ENCODE results near the gene ITGA8. TPM values are rescaled to one million over a fixed set of nuclear protein-coding genes. Genes with fewer than 3 reads are reported as not detected.

ITGA8 gene
- polyA plus RNA-seq, 3 donors = not detected

DNA sequence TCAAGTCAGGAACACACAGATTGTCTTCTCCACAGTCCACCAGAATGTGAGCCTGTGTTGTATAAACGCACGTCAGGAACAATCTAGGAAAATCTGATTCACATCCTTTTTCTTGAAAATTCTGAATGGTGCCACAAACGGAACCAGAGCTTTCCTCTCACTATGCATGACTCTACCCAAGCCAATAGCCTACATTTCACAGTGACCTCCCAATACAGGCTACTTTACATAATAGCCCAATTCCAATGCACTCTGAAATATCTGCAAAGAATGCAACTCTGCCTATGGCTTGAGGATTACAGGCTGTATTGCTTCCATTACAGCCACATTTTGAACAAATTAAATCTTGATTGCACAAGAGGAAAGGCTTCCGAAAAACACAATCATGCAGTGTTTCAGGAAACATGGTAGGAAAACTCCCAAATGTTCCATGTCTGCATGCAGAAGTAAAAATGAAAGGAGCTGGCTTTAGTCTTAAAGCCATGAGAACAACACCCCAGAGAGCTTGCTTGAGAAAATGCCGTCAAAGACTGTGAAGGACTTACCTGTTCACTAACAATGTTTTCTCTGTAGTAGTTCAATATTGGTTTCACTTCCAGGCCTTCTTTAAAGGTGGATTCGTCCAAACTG, 113.9 kb downstream of the ITGA8 start:
- no peak overlapping the region for H3K9ac ChIP-seq (ENCODE audit: insufficient read depth, low read length, poor library complexity, severe bottlenecking)
- Mint-ChIP-seq H3K4me1 (no peaks in the 10 kb centered on the region), H3K27ac (no peak overlapping the region), H3K4me3 (no peak overlapping the region), H3K27me3 (ENCODE audit: low read depth in 3 of 3) (peaks cover 2 to 4% (median 3%) of the 10 kb centered on the region in 3 donors), H3K9me3 (peaks cover 0 to 4% (median 0%) of the 10 kb centered on the region in 7 donors), H3K36me3 (no peaks in the 10 kb centered on the region)
- H3K4me1 ChIP-seq (ENCODE audit: control insufficient read depth in 1 of 2, insufficient read depth in 2 of 2, low read length in 2 of 2) = no peaks in the 10 kb centered on the region
- no peaks in the 10 kb centered on the region for H4K20me1 ChIP-seq (ENCODE audit: insufficient read depth, low read length)
- no peak overlapping the region for H3K4me3 ChIP-seq (replicated peaks in 1 of 3; ENCODE audit: low read depth in 2 of 3, low read length in 3 of 3)
- no peak overlapping the region for H3K4me2 ChIP-seq (replicated peaks; ENCODE audit: extremely low read depth, low read length, poor library complexity, severe bottlenecking)
- H2AFZ ChIP-seq (ENCODE audit: insufficient read depth, low read depth, low read length, poor library complexity, severe bottlenecking) = no peak overlapping the region
- H3K27me3 ChIP-seq (ENCODE audit: control insufficient read depth in 2 of 2, insufficient read depth in 2 of 2, low read length in 2 of 2) = no peaks in the 10 kb centered on the region
- no peaks in the 10 kb centered on the region for H3K36me3 ChIP-seq (replicated peaks in 1 of 2; ENCODE audit: control insufficient read depth in 1 of 2, insufficient read depth in 2 of 2, low read length in 2 of 2)
- WGBS (ENCODE audit: insufficient coverage) = 87% methylated on average over 3 of the region's 6 CpGs
- TF ChIP-seq, protein P1, sequence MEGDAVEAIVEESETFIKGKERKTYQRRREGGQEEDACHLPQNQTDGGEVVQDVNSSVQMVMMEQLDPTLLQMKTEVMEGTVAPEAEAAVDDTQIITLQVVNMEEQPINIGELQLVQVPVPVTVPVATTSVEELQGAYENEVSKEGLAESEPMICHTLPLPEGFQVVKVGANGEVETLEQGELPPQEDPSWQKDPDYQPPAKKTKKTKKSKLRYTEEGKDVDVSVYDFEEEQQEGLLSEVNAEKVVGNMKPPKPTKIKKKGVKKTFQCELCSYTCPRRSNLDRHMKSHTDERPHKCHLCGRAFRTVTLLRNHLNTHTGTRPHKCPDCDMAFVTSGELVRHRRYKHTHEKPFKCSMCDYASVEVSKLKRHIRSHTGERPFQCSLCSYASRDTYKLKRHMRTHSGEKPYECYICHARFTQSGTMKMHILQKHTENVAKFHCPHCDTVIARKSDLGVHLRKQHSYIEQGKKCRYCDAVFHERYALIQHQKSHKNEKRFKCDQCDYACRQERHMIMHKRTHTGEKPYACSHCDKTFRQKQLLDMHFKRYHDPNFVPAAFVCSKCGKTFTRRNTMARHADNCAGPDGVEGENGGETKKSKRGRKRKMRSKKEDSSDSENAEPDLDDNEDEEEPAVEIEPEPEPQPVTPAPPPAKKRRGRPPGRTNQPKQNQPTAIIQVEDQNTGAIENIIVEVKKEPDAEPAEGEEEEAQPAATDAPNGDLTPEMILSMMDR (IDR thresholded peaks at IDR 0.05) = no peak
- no peak for DNase-seq
- intact Hi-C loops (cut with micrococcal nuclease) = no loop called here
- no peaks in the 10 kb centered on the region for H3K79me2 ChIP-seq (ENCODE audit: insufficient read depth, low read length)
- H3K9me3 ChIP-seq (replicated peaks in 1 of 2; ENCODE audit: control insufficient read depth in 1 of 2, insufficient read depth in 1 of 2, low read length in 2 of 2) = no peaks in the 10 kb centered on the region
- H3K27ac ChIP-seq (ENCODE audit: low read depth in 1 of 2, low read length in 2 of 2) = no peak overlapping the region

DNA sequence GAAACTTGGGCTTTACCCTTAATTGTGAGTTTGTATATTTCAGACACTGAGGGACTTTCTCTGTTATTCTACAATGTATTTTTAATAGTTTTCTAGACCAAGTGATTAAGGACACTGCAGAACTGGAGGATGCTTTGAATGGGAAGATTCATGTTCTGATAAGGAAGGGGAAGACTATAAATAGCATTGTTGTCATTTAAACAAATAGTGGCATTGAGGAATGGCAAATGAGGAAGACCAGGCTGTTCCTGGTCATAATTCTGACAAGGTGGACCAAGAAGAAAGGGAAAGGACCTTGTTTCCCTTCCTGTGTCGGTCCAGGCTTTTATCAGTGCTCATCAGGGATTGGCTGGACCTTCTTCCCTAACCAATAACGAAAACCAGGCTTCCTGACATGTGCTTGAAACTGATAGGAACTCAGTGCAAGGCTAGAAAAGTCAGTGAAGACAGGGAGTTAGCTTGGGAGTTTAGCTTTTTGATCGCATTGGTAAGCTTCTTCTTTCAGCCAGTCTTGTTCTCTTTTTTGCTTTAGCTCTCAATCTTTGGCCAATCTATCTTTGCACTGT, 116.2 kb downstream of the ITGA8 start:
- H3K27ac Mint-ChIP-seq = no peak overlapping the region
- H3K4me3 Mint-ChIP-seq = no peak overlapping the region
- H3K27me3 Mint-ChIP-seq (ENCODE audit: low read depth in 3 of 3) = peaks cover 2 to 6% (median 4%) of the 10 kb centered on the region in 3 donors
- no peaks in the 10 kb centered on the region for H3K36me3 ChIP-seq (replicated peaks in 1 of 2; ENCODE audit: control insufficient read depth in 1 of 2, insufficient read depth in 2 of 2, low read length in 2 of 2)
- H3K4me2 ChIP-seq (replicated peaks; ENCODE audit: extremely low read depth, low read length, poor library complexity, severe bottlenecking) = no peak overlapping the region
- no peak overlapping the region for H2AFZ ChIP-seq (ENCODE audit: insufficient read depth, low read depth, low read length, poor library complexity, severe bottlenecking)
- H3K27ac ChIP-seq (ENCODE audit: low read depth in 1 of 2, low read length in 2 of 2) = no peak overlapping the region
- H3K4me1 Mint-ChIP-seq = no peaks in the 10 kb centered on the region
- no peaks in the 10 kb centered on the region for H3K79me2 ChIP-seq (ENCODE audit: insufficient read depth, low read length)
- H4K20me1 ChIP-seq (ENCODE audit: insufficient read depth, low read length) = no peaks in the 10 kb centered on the region
- peaks cover 0 to 4% (median 2%) of the 10 kb centered on the region in 7 donors for H3K9me3 Mint-ChIP-seq
- intact Hi-C loops (cut with micrococcal nuclease) = no loop called here
- no peaks in the 10 kb centered on the region for H3K36me3 Mint-ChIP-seq
- TF ChIP-seq, protein P1 (IDR thresholded peaks at IDR 0.05) = no peak
- H3K27me3 ChIP-seq (ENCODE audit: control insufficient read depth in 2 of 2, insufficient read depth in 2 of 2, low read length in 2 of 2) = no peaks in the 10 kb centered on the region
- H3K4me1 ChIP-seq (ENCODE audit: control insufficient read depth in 1 of 2, insufficient read depth in 2 of 2, low read length in 2 of 2) = no peaks in the 10 kb centered on the region
- 33% methylated on average over 1 of the region's 3 CpGs for WGBS (ENCODE audit: insufficient coverage)
- H3K9ac ChIP-seq (ENCODE audit: insufficient read depth, low read length, poor library complexity, severe bottlenecking) = no peak overlapping the region
- DNase-seq = no peak
- no peaks in the 10 kb centered on the region for H3K9me3 ChIP-seq (replicated peaks in 1 of 2; ENCODE audit: control insufficient read depth in 1 of 2, insufficient read depth in 1 of 2, low read length in 2 of 2)
- no peak overlapping the region for H3K4me3 ChIP-seq (replicated peaks in 1 of 3; ENCODE audit: low read depth in 2 of 3, low read length in 3 of 3)
